Adrenal gland (tissue), 5 donors: ENCODE data around the gene SLC17A7.

Experiments used
- CTCF ChIP-seq, 6 experiments: fragments of 450-650 bp in 4 of 6; fragments of 200-600 bp in 2 of 6; sonication (generic) in 1 of 6; IDR thresholded peaks; 1 replicate in 5 of 6; 2 replicates in 1 of 6; pipeline versions ENCODE4 v1.5.1 to v1.8.0; 2016 to 2021; ENCODE audit warnings: antibody characterized with exemption in 6 of 6, mild to moderate bottlenecking in 2 of 6, moderate library complexity in 1 of 6
- POLR2A ChIP-seq, 2 donors: fragments of 450-650 bp; IDR thresholded peaks; one replicate each; pipeline ENCODE4 v1.6.1; 2017; ENCODE audit warnings: antibody characterized with exemption in 2 of 2, mild to moderate bottlenecking in 2 of 2, moderate library complexity in 1 of 2
- donor health status: DM: no; HTN: no; CAD: no.

DNA sequence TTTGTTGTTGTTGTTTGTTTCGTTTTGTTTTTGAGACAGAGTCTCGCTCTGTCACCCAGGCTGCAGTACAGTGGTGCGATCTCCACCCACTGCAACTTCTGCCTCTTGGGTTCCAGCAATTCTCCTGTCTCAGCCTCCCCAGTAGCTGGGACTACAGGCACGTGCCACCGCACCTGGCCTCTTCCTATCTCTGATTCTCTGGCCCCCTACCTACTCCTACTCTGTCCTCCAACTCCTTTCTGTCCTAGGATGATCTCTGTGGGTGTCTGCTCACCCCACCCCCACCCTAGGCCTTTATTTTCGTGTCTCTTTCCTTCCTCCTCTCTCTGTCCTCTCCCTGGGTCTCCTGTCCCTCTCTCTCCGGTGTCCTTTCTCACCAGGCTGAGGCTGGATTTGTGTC is 9.1 kb upstream of the SLC17A7 start:
- no peak for TF ChIP-seq CTCF (IDR thresholded peaks at IDR 0.05)
- TF ChIP-seq POLR2A (IDR thresholded peaks at IDR 0.05): no peak
